ENCODE data around the gene CPT1C. TPM values are rescaled to one million over a fixed set of nuclear protein-coding genes. Genes with fewer than 3 reads are reported as not detected.

CPT1C gene
- total RNA-seq, 4 donors from 2014 or later, result 0.44 to 4.1 (median 2.2) TPM

DNA sequence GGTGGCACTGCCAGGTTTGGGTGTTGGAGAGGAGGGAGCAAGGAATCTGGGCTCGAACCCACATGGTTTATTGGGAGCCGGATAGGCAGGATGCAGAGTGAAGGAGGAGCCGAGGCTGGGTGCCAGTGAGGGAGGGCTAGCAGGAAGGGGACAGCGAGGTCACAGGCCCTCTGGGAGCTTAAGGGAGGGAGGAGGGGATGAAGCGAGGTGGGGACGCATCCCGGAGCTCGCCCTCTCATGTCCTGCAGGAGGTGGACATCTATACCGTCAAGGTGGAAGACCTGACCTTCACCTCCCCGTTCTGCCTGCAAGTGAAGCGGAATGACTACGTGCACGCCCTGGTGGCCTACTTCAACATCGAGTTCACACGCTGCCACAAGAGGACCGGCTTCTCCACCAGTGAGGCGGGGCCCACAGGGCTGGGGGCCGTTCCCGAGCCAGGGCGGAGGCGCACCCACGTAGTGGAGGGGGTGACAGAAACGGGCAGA, 5.0 kb upstream of the CPT1C start:
- no peak for TF ChIP-seq POLR2A (IDR thresholded peaks at IDR 0.05)
- no peak for TF ChIP-seq CTCF (IDR thresholded peaks at IDR 0.05)
- TF ChIP-seq EP300 (IDR thresholded peaks at IDR 0.05), result no peak
- peaks cover 0 to 24% (median 8%) of the 10 kb centered on the region in 4 donors for H3K4me1 ChIP-seq
- H3K36me3 ChIP-seq, result peaks cover 0 to 80% (median 30%) of the 10 kb centered on the region in 3 donors
- no peaks in the 10 kb centered on the region for H3K9me3 ChIP-seq
- peaks cover 0 to 15% of the 10 kb centered on the region in 2 donors for H3K27me3 ChIP-seq
- no peak overlapping the region for H3K4me3 ChIP-seq
- 74 to 80% methylated on average over 23 of the region's 23 CpGs for WGBS, 2 donors
- H3K27ac ChIP-seq, result no peak overlapping the region
- no peak for DNase-seq (ENCODE audit: low spot score in 2 of 2)

DNA sequence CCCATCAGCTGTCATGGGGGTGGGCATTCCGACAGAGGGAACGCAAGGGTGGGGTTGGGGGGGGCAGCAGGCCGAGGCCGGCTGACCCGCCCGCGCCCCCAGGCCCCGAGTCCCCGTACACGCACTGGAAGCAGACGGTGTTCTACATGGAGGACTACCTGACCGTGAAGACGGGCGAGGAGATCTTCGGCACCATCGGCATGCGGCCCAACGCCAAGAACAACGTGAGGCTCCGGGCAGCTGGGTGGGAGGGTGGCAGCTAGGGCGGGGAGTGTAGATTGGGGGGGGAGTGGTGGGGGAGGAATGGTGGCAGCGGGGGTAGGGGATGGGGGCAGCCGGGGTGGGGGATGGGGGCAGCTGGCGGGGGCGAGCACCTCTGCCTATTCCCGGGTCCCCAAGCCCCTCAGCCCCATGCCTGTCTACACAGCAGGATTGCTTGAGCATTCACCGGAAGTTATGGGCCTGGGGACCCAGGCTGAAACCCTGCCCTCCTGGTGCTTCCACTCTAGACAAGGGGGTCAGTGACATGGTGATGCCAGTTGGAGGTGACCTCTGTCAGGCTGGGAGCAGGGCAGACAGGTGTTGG, 4.3 kb upstream of the CPT1C start:
- Histone ChIP-seq H3K27ac (peak overlapping the region in 1 of 4 donors; percentile 29), H3K27me3 (peaks cover 0 to 22% of the 10 kb centered on the region in 2 donors), H3K9me3 (no peaks in the 10 kb centered on the region), H3K4me3 (no peak overlapping the region), H3K36me3 (peaks cover 0 to 73% (median 29%) of the 10 kb centered on the region in 3 donors), H3K4me1 (peaks cover 0 to 25% (median 9%) of the 10 kb centered on the region in 4 donors)
- no peak for TF ChIP-seq POLR2A (IDR thresholded peaks at IDR 0.05)
- no peak for TF ChIP-seq EP300 (IDR thresholded peaks at IDR 0.05)
- no peak for TF ChIP-seq CTCF (IDR thresholded peaks at IDR 0.05)
- WGBS, 2 donors, result 86 to 100% methylated on average over 6 to 19 of the region's 27 CpGs
- DNase-seq (ENCODE audit: low spot score in 2 of 2), result no peak

- H3K27me3 ChIP-seq, result peaks cover 0 to 27% of the 10 kb centered on the region in 2 donors
- DNase-seq (ENCODE audit: low spot score in 2 of 2), result no peak
- H3K4me1 ChIP-seq, result peaks cover 0 to 27% (median 10%) of the 10 kb centered on the region in 4 donors
- TF ChIP-seq EP300 (IDR thresholded peaks at IDR 0.05) (no peak), POLR2A (IDR thresholded peaks at IDR 0.05) (no peak), CTCF (IDR thresholded peaks at IDR 0.05) (no peak)
- H3K27ac ChIP-seq, result peak overlapping the region in 1 of 4 donors; percentile 29
- H3K9me3 ChIP-seq, result no peaks in the 10 kb centered on the region
- H3K4me3 ChIP-seq, result no peak overlapping the region
- 65 to 69% methylated on average over 7 to 12 of the region's 12 CpGs for WGBS, 2 donors
- H3K36me3 ChIP-seq, result peaks cover 0 to 68% (median 23%) of the 10 kb centered on the region in 3 donors
Observed at GRCh38 chr19:49687150-49687549, 3.8 kb upstream of the CPT1C start.

DNA sequence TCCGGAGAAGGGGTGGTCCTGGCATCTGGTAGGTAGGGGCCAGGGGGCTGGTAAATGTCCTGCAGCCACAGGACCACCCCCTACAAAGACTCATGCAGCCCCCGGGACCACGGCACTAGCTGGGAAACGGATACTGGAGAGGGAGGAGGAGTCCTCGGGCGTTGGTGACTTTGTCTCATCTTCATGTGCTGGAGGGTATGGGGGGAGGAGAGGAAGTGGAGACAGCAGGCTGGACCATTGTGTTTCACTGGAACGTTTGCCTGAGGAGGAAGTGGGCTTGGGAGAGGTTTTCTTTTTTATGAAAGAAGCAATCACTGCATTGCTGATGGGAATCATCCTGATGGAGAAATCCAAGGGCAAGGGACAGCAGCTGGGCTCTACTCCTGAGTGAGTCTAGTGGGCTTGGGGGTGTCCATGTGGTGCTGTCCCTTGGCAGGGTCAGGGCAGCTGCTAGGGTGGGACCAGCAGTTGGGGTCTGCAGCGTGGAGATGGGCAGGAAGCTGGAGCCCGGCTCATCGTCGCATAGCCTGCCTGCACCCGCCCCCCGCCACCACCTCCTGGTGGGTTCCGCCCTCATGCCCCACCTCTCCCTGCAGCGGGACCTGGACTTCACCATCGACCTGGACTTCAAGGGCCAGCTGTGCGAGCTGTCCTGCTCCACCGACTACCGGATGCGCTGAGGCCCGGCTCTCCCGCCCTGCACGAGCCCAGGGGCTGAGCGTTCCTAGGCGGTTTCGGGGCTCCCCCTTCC, 3.2 kb upstream of the CPT1C start:
- H3K27me3 ChIP-seq, result peaks cover 0 to 33% of the 10 kb centered on the region in 2 donors
- H3K4me1 ChIP-seq, result peaks cover 0 to 27% (median 10%) of the 10 kb centered on the region in 4 donors
- no peak for DNase-seq (ENCODE audit: low spot score in 2 of 2)
- 63 to 74% methylated on average over 22 to 26 of the region's 26 CpGs for WGBS, 2 donors
- peak overlapping the region in 1 of 4 donors; percentile 49 for H3K4me3 ChIP-seq
- H3K27ac ChIP-seq, result peak overlapping the region in 1 of 4 donors; percentile 57
- no peaks in the 10 kb centered on the region for H3K9me3 ChIP-seq
- H3K36me3 ChIP-seq, result peaks cover 0 to 62% (median 19%) of the 10 kb centered on the region in 3 donors
- TF ChIP-seq CTCF (IDR thresholded peaks at IDR 0.05) (no peak), POLR2A (IDR thresholded peaks at IDR 0.05) (no peak), EP300 (IDR thresholded peaks at IDR 0.05) (no peak)

Measured in tibial nerve (tissue), 4 donors.